ENCODE measurements around the gene AFDN.

The AFDN gene

DNA sequence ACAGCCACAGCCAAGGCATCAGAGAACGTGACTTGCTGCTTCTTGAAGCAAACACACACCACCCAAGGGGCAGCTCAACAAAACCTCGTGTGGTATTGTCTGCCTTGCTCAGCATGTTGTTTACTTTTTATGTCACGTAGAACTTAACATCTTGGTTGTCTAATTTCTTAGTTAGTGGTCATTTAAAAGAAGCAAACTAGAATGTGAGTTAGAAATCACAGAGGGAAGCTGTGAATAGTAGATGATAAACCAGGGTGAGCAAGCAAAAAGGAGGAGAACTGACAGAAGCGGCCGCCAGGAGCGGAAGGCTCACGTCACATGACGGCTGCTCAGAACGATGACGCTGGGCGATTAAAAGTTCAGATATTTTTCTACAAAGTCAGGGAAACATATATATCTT is 119.3 kb downstream of the AFDN start:
- no peak for DNase-seq (ENCODE audit: low read depth in 2 of 2, low spot score in 1 of 2)

DNA sequence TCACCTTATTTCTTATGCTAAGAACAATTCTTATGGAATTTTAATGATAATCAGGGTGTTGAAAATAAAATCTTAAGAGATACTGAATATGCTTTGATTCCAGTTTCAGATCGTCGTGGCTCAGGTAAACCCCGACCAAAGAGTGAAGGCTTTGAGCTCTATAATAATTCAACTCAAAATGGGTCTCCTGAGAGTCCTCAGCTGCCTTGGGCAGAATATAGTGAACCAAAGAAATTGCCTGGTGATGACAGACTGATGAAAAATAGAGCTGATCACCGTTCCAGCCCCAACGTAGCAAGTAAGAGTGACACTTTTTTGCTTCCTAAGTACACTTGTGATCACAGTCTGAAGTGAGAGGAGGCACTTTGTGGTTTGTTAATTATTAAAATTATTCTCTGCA is 119.9 kb downstream of the AFDN start:
- no peak for DNase-seq (ENCODE audit: low read depth in 2 of 2, low spot score in 1 of 2)

GRCh38 chr6:167947716-167948115 is 121.0 kb downstream of the AFDN start:
- DNase-seq (ENCODE audit: low read depth in 2 of 2, low spot score in 1 of 2), result no peak

DNA sequence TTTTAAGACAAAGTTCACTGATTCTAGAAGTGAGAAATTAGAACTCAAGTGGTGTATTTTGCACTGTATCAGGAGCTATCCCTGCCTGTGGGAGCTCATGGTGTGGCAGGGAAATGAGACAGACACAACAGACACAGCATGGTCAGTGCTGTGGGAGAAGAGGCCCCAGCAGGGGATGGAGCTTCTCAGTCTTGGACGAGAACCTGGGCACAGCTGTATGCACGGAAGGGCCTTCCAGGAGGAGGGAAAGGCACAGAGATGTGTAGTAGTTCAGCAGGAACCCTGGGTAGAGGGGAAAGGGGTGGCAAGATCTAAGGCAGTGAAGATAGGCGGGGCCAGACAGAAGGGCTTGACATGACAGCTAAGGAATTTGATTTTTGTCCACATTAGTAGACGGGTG is 122.0 kb downstream of the AFDN start:
- no peak for DNase-seq (ENCODE audit: low read depth in 2 of 2, low spot score in 1 of 2)

DNA sequence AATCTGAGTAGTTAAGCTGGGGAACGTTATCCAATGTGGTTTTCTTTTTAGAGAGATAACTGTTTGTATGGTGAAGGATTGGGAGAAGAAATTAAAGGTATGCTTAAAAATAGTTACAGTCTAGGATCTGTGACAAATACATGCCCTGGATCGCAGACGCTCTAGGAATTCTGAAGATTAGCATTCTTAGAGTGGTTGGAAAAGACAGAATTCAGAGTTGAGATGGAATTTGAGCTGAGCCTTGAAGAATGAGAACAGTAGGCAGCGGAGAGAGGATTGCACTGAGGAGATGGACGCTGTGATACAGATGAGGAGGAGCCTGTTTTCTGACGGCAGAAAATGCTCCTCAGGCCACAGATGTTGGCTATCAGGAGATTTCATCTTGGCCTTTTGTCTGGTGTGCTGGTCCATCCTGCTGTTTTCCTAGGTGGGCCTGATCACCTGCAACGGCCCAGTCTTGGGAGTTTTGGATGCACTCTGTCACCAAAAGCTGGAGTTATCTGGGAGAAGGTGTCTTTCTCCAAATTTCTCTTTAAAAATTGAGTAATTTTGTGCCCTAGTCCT is 122.5 kb downstream of the AFDN start:
- DNase-seq (ENCODE audit: low read depth in 2 of 2, low spot score in 1 of 2), result no peak

- no peak for DNase-seq (ENCODE audit: low read depth in 2 of 2, low spot score in 1 of 2)
Measured at GRCh38 chr6:167951781-167952511, 125.2 kb downstream of the AFDN start.

- DNase-seq (ENCODE audit: low read depth in 2 of 2, low spot score in 1 of 2), result no peak
Measured at GRCh38 chr6:167952512-167952859, 125.8 kb downstream of the AFDN start.

DNA sequence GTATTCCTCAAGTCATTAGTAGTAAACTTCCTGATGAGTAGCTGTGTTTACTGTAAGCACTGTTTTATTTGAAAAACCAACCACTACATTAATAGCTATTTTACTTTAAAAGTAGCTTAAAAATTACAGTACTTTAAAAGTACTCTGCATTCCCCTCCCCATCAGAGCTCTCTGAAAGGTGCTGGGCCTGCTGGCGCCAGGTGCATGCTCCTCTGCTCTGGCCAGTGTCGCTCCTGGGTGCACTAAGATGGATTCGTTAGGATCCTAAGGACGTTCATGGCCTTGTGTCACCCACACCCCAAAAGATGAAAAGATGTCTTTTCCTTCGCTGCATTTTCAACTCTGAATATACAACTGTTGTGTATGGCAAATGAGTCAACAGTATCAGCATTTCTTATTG is 126.8 kb downstream of the AFDN start:
- DNase-seq (ENCODE audit: low read depth in 2 of 2, low spot score in 1 of 2), result no peak

DNA sequence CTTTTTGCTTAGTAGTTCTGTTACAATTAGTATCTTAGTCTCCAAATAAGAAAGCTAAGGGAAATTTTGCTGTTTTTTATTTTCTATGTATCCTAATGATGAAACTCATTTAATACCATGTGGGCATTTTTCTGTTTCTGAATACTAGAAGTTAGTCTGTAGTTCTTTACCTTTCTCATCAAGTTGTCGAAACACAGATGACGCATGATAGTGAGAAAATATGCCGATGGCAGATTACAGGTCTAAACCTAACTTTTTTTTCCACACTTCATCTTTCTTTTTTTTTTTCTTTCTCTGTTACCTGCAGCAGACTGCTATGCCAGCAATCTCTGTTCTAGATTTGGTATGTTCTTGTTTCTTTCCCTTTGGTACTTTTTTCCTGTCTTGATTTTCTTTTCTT is 127.4 kb downstream of the AFDN start:
- DNase-seq (ENCODE audit: low read depth in 2 of 2, low spot score in 1 of 2), result no peak

DNA sequence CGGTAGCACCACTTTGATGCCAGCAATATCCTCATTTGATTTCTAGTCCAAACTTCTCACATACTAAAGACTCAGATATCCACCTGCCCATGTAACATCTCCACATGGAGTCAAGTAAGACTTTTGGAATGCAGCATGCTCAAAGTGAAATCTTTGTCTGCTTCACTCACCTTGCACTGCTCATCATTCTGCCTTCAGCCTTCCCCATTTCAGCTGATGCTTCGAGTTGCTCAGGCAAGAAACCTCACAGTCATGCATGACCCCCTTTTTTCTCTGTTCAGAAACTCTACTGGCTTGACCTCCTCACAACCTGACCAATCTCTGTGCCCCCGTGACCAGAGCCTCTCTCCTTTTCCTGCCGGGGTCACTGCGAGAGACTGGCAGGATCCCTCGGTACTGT is 129.8 kb downstream of the AFDN start:
- DNase-seq (ENCODE audit: low read depth in 2 of 2, low spot score in 1 of 2), result no peak

DNA sequence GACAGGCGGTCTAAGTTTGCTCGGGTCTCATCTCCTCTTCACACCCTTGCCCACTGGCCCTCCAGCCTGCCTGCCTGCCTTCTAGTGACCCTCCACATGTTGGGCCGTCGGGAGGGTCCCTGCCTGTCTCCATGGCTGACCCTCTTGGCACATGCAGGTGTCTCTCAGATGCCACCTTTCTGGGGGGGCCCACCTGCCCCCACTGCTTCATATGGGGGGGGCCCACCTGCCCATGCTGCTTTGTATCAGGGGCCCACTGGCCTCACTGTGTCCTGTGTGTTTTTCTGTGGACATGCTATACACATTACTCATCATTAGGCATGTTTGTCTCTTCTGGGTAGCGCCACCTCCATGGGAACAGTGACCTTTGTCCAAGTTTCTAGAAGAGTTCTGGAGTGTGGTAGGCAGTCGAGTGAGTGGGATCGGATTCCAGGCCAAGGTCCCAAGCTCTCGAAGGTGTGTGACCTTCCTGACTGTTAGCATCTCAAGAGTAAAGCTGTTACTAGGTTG is 130.3 kb downstream of the AFDN start:
- DNase-seq (ENCODE audit: low read depth in 2 of 2, low spot score in 1 of 2), result no peak

DNA sequence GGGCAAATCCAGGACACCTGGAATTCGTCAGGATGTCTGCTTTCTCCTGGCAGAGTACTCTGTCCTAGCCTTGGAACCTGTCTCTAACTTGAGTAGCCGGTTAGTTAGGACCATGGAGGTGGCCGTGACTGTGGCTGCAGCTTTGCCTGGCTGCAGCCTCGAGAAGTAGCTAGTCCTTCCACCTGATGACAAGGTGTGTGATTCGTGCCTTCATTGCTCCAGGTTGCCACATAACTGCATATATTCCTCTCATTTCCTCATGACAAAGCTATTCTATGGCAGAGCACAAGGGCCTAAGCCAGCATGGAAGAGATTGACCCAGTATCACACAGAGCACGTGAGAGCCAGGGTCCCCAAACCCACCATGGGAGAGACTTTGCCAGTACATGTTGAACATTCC is 130.9 kb downstream of the AFDN start:
- no peak for DNase-seq (ENCODE audit: low read depth in 2 of 2, low spot score in 1 of 2)

GRCh38 chr6:167960579-167960978 is 133.9 kb downstream of the AFDN start:
- no peak for DNase-seq (ENCODE audit: low read depth in 2 of 2, low spot score in 1 of 2)

DNA sequence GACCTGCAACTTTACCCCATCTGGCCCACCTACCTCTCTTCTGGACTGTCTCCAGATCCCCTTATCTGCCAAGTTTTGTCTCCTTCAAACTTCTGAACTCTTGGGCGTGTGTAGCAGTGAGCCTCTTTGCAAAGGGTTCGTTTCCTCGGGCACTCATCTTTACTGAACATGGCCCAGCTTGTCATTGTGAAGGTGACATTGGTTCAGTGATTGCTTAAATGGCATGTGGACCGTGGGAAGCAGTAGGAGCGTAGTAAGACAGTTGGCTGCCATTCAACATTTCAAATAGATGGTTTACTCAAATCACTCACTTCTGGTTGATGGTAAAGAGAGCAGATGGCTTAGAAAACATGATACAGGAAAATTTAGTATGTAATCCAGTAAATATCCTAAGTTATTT is 136.0 kb downstream of the AFDN start:
- DNase-seq (ENCODE audit: low read depth in 2 of 2, low spot score in 1 of 2), result no peak

- no peak for DNase-seq (ENCODE audit: low read depth in 2 of 2, low spot score in 1 of 2)
Measured at GRCh38 chr6:167963589-167964057, 136.9 kb downstream of the AFDN start.

DNA sequence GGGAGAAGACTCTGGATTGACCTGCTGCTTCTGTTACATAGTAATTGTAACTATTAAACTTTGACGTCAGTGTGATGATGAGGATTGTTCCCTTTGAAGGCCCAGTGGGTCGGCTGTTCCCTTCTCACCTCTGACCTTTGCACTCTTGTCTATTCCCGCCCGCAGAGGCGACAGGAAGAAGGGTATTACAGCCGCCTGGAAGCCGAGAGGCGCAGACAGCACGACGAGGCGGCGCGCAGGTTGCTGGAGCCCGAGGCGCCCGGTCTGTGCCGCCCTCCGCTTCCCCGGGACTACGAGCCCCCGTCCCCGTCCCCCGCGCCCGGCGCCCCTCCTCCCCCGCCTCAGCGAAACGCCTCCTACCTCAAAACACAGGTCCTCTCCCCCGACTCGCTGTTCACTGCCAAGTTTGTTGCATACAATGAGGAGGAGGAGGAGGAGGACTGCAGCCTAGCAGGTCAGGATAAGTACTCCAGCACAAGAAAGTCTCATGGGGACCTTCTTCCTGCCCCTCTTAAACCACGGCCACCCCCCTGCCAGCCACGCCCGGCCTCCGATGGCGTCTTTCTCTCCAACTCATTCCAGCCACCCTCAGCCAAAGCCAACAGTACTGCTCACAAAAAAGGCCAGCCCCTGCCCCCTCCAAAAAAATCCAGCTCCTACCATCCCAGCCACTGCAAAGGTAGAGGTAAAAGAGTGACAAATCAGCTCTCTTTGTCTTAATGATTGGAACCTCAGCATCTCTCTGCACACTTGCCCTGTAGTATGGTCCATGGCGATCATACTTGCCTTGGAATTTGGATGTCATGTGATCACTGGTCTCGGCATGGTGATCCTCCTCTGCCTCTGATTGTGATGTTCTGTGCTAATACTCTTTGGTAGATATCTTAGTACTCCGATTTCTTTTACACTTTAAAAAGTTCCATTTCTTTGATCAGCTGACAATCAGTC is 139.2 kb downstream of the AFDN start:
- DNase-seq (ENCODE audit: low read depth in 2 of 2, low spot score in 1 of 2), result no peak

GRCh38 chr6:167966540-167966905 is 139.8 kb downstream of the AFDN start:
- no peak for DNase-seq (ENCODE audit: low read depth in 2 of 2, low spot score in 1 of 2)

DNA sequence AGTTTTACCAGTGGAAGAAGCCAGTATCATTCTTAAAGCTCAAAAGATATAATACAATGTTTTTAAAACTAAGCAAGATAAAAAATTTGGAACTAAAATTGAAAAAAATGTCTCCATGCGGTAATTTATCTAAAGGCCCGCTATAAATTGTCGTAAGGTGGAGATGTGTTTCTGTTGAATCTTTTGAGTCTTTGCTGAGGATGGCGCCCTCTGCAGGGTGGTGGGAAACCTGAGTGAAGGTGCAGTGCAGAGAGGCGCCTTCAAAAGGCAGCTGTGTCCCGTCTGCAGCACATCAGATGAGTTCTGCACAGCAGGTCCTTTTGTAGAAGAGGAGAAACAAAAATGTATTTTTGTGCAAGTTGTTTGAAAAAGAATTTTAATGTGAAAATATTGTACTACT is 141.4 kb downstream of the AFDN start:
- DNase-seq (ENCODE audit: low read depth in 2 of 2, low spot score in 1 of 2), result no peak

DNA sequence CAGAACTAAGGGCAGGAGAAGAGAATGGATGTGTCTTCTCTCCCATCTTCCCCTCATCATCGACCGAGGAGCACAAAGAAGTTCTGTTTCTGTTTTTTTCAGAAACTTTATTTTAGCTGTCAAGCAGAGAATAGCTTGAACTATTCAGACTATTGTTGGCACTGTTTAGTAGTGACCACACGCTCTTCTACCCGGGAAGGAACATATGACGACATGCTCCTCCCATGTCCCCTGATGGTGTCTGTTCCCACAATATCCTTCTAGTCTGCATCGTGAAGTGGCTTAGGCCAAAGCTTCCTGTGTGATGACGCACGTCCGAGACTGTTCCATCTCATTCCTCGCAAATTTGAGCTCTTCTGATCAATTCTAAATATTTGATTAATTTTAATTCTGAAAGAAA is 143.5 kb downstream of the AFDN start:
- DNase-seq (ENCODE audit: low read depth in 2 of 2, low spot score in 1 of 2), result no peak

DNA sequence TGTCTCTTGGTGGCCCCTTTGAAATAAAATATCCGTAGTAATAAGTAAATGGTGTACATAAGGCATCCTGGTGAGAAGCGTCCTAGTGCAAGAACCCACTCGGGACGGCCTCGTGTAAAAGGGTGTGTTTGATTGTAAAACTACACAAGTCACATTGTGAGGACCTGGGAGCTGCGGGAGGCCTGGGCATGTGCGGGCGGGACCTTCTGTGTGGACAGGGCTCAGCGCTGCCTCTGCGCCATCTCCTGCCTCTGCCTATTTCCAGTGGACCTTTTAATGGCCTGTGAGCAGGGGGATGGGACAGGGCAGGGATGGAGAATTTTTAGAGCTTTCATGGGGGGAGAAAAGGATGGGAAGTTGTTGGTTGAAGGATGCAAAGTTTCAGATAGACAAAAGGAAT is 145.5 kb downstream of the AFDN start:
- no peak for DNase-seq (ENCODE audit: low read depth in 2 of 2, low spot score in 1 of 2)

GRCh38 chr6:167973148-167973885 is 146.6 kb downstream of the AFDN start:
- no peak for DNase-seq (ENCODE audit: low read depth in 2 of 2, low spot score in 1 of 2)

Measured in stimulated activated CD8-positive, alpha-beta memory T cell treated with anti-CD3 and anti-CD28 coated beads, Interleukin-4, amount 100 ng/mL, for 1 hour (primary cell).